ENCODE measurements around the gene BEX2.
"Not testable (repeated sequence)": the region's sequence is repeated elsewhere in the genome, so short reads cannot be mapped to it uniquely, and the experiment has no call there.

Gene BEX2

GRCh38 chrX:103309860-103310554 is 783 bp downstream of the BEX2 start:
- TF ChIP-seq EZH2 (IDR thresholded peaks at IDR 0.05; ENCODE audit: borderline replicate concordance, low read depth, low read length, severe bottlenecking) = no peak
- TF ChIP-seq CTCF (IDR thresholded peaks at IDR 0.05; ENCODE audit: borderline replicate concordance, extremely low read depth, low read length, poor library complexity, severe bottlenecking) = no peak
- H3K27ac ChIP-seq (ENCODE audit: low read length) = no peak overlapping the region
- DNase-seq = no peak

GRCh38 chrX:103305666-103306065 is 5.1 kb downstream of the BEX2 start:
- not testable (repeated sequence) for DNase-seq; H4K20me1 ChIP-seq (ENCODE audit: insufficient read depth, low read length); H3K4me3 ChIP-seq (ENCODE audit: low read depth in 1 of 2, low read length in 2 of 2); H3K36me3 ChIP-seq (ENCODE audit: insufficient read depth, low read length); H3K4me2 ChIP-seq (ENCODE audit: insufficient read depth, low read length); ATAC-seq (ENCODE audit: insufficient read depth, low read depth); H3K79me2 ChIP-seq (ENCODE audit: insufficient read depth, low read length); H3K9me3 ChIP-seq (ENCODE audit: insufficient read depth, low read length, severe bottlenecking); H3K9ac ChIP-seq (ENCODE audit: low read depth, low read length); H3K27me3 ChIP-seq (ENCODE audit: insufficient read depth, low read length, poor library complexity); H2AFZ ChIP-seq (ENCODE audit: low read depth, low read length); H3K4me1 ChIP-seq (ENCODE audit: insufficient read depth, low read length); H3K27ac ChIP-seq (ENCODE audit: low read length)

More at GRCh38 chrX:103309860-103310554, 783 bp downstream of the BEX2 start:
- Histone ChIP-seq H3K27me3 (ENCODE audit: insufficient read depth, low read length, poor library complexity) (no peaks in the 10 kb centered on the region), H3K9ac (ENCODE audit: low read depth, low read length) (no peak overlapping the region), H3K4me3 (ENCODE audit: low read depth in 1 of 2, low read length in 2 of 2) (no peak overlapping the region), H4K20me1 (ENCODE audit: insufficient read depth, low read length) (no peaks in the 10 kb centered on the region), H2AFZ (ENCODE audit: low read depth, low read length) (no peak overlapping the region), H3K36me3 (ENCODE audit: insufficient read depth, low read length) (no peaks in the 10 kb centered on the region), H3K4me1 (ENCODE audit: insufficient read depth, low read length) (no peaks in the 10 kb centered on the region), H3K79me2 (ENCODE audit: insufficient read depth, low read length) (no peaks in the 10 kb centered on the region), H3K4me2 (ENCODE audit: insufficient read depth, low read length) (no peak overlapping the region), H3K9me3 (ENCODE audit: insufficient read depth, low read length, severe bottlenecking) (no peaks in the 10 kb centered on the region)
- no peak for ATAC-seq (ENCODE audit: insufficient read depth, low read depth)

- Histone ChIP-seq H3K4me2 (ENCODE audit: insufficient read depth, low read length) (no peak overlapping the region), H3K36me3 (ENCODE audit: insufficient read depth, low read length) (no peaks in the 10 kb centered on the region), H3K4me3 (ENCODE audit: low read depth in 1 of 2, low read length in 2 of 2) (no peak overlapping the region), H3K27me3 (ENCODE audit: insufficient read depth, low read length, poor library complexity) (no peaks in the 10 kb centered on the region), H3K79me2 (ENCODE audit: insufficient read depth, low read length) (no peaks in the 10 kb centered on the region), H4K20me1 (ENCODE audit: insufficient read depth, low read length) (no peaks in the 10 kb centered on the region), H2AFZ (ENCODE audit: low read depth, low read length) (no peak overlapping the region), H3K9me3 (ENCODE audit: insufficient read depth, low read length, severe bottlenecking) (no peaks in the 10 kb centered on the region), H3K4me1 (ENCODE audit: insufficient read depth, low read length) (no peaks in the 10 kb centered on the region), H3K9ac (ENCODE audit: low read depth, low read length) (no peak overlapping the region), H3K27ac (ENCODE audit: low read length) (no peak overlapping the region)
- ATAC-seq (ENCODE audit: insufficient read depth, low read depth) (no peak), DNase-seq (no peak)
- no peak for TF ChIP-seq EZH2 (IDR thresholded peaks at IDR 0.05; ENCODE audit: borderline replicate concordance, low read depth, low read length, severe bottlenecking)
- TF ChIP-seq CTCF (IDR thresholded peaks at IDR 0.05; ENCODE audit: borderline replicate concordance, extremely low read depth, low read length, poor library complexity, severe bottlenecking) = no peak
These were observed 6.1 kb downstream of the BEX2 start for GRCh38 chrX:103304705-103305104.

GRCh38 chrX:103293118-103293517 is 17.7 kb downstream of the BEX2 start:
- Histone ChIP-seq H4K20me1 (ENCODE audit: insufficient read depth, low read length) (no peaks in the 10 kb centered on the region), H3K4me3 (ENCODE audit: low read depth in 1 of 2, low read length in 2 of 2) (no peak overlapping the region), H3K27ac (ENCODE audit: low read length) (no peak overlapping the region), H3K4me2 (ENCODE audit: insufficient read depth, low read length) (no peak overlapping the region), H3K36me3 (ENCODE audit: insufficient read depth, low read length) (no peaks in the 10 kb centered on the region), H2AFZ (ENCODE audit: low read depth, low read length) (no peak overlapping the region), H3K9me3 (ENCODE audit: insufficient read depth, low read length, severe bottlenecking) (no peaks in the 10 kb centered on the region), H3K4me1 (ENCODE audit: insufficient read depth, low read length) (no peaks in the 10 kb centered on the region), H3K27me3 (ENCODE audit: insufficient read depth, low read length, poor library complexity) (no peaks in the 10 kb centered on the region), H3K9ac (ENCODE audit: low read depth, low read length) (no peak overlapping the region), H3K79me2 (ENCODE audit: insufficient read depth, low read length) (no peaks in the 10 kb centered on the region)
- DNase-seq (no peak), ATAC-seq (ENCODE audit: insufficient read depth, low read depth) (no peak)
- TF ChIP-seq EZH2 (IDR thresholded peaks at IDR 0.05; ENCODE audit: borderline replicate concordance, low read depth, low read length, severe bottlenecking) = no peak
- no peak for TF ChIP-seq CTCF (IDR thresholded peaks at IDR 0.05; ENCODE audit: borderline replicate concordance, extremely low read depth, low read length, poor library complexity, severe bottlenecking)
